GM23248 (cell line): ENCODE measurements around the gene BCL11B.

Experiments
- EZH2 ChIP-seq: fragments of 200-600 bp; sonication (generic); IDR thresholded peaks from 2 replicates; pipeline ENCODE4 v1.6.1; 2018; ENCODE audit warnings: antibody characterized with exemption, mild to moderate bottlenecking; ENCODE audit not compliant: insufficient read depth, poor library complexity, severe bottlenecking
- EZH2phosphoT487 ChIP-seq: fragments of 200-600 bp; sonication (generic); IDR thresholded peaks from 2 replicates; pipeline ENCODE4 v1.6.1; 2018; ENCODE audit warnings: antibody characterized with exemption, moderate library complexity, mild to moderate bottlenecking, low read depth; ENCODE audit not compliant: insufficient read depth

DNA sequence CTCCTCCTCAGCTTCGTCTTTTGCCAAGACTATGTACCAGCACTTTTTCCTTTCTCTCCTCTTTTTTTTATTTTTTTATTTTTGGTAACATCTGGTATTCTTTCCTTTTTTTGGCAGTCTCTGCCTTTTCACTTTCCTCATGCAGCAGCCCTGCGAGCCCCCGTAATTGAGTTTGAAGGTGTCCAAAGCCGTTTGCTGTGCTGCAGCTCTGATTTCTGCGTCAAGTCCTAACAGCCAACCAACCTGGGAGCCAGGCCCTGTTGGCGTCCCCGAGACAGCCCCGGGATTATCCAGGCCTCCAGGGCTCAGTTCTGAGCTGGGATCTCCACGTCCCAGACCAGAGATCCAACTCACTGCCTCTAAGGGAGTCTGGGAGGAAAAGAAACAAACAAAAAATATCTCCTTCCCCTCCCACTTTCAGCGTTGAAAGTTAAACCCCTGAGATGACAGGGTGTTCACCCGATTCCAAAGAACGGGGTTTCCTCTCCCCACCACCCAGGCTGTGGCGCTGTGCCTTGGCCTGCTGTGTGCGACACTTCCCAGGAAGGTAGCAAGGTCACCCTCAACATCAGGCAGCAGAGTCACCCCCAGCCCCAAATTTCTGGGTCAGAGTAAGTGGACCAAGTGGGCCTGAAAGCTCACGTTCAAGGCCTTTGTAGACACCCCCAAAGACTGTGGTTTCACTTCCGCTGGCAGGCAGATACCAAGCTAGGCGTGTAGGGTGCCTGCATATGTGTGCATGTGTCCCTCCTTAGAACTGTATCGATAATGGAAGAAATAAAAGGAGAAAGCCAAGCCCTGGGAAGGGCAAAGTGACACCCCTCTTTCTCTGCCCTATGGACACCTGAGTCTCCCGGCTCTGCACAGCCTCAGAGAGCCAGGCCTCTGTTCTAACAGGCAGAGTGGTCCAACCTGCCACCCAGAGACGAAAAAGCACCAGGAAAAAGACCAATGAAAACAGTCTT, 11.1 kb downstream of the BCL11B start:
- no peak for TF ChIP-seq EZH2
- TF ChIP-seq EZH2phosphoT487, result no peak
